Liver (tissue), 3 donors: ENCODE measurements around the gene CCDC78.

Source experiments
- FOXA2 ChIP-seq: IDR thresholded peaks from 2 replicates; pipeline ENCODE4 v1.6.1; 2016; ENCODE audit warnings: antibody characterized with exemption
- JUND ChIP-seq, 2 donors: IDR thresholded peaks; 2 replicates each; pipeline ENCODE4 v1.6.1; 2016; ENCODE audit warnings: antibody characterized with exemption in 2 of 2
- NR2F2 ChIP-seq: IDR thresholded peaks from 2 replicates; pipeline ENCODE4 v1.6.1; 2016; ENCODE audit warnings: antibody characterized with exemption
- RAD21 ChIP-seq, 2 donors: IDR thresholded peaks; 2 replicates each; pipeline ENCODE4 v1.6.1; 2016; ENCODE audit warnings: antibody characterized with exemption in 2 of 2, mild to moderate bottlenecking in 2 of 2
- RXRA ChIP-seq, 2 donors: IDR thresholded peaks; 2 replicates each; pipeline ENCODE4 v1.6.1; 2017 to 2018; ENCODE audit warnings: antibody characterized with exemption in 2 of 2, mild to moderate bottlenecking in 1 of 2
- SP1 ChIP-seq: IDR thresholded peaks from 2 replicates; pipeline ENCODE4 v1.6.1; 2018; ENCODE audit warnings: antibody characterized with exemption, mild to moderate bottlenecking
- TAF1 ChIP-seq: conservative IDR thresholded peaks from 2 replicates; pipeline ENCODE4 v1.6.1; 2016; ENCODE audit warnings: antibody characterized with exemption, mild to moderate bottlenecking
- YY1 ChIP-seq: IDR thresholded peaks from 2 replicates; pipeline ENCODE4 v1.6.1; 2016; ENCODE audit warnings: antibody characterized with exemption, mild to moderate bottlenecking
- TF ChIP-seq, protein P1 (sequence below): fragments of 150-350 bp; IDR thresholded peaks from 2 replicates; pipeline ENCODE4 v1.5.1; 2017; ENCODE audit warnings: improper control_type of control experiment, low read depth, low read length; ENCODE audit not compliant: missing input control
- TF ChIP-seq, protein P2 (sequence below): IDR thresholded peaks from 2 replicates; pipeline ENCODE4 v1.6.1; 2016; ENCODE audit warnings: antibody characterized with exemption
- TF ChIP-seq, protein P3 (sequence below): IDR thresholded peaks from 2 replicates; pipeline ENCODE4 v1.6.1; 2016; ENCODE audit warnings: antibody characterized with exemption
- TF ChIP-seq, protein P4 (sequence below): IDR thresholded peaks from 2 replicates; pipeline ENCODE4 v1.6.1; 2016; ENCODE audit warnings: antibody characterized with exemption, mild to moderate bottlenecking
- donor health status: healthy.
- donor health status: healthy.

GRCh38 chr16:678858-679813 lies 47.1 kb downstream of the CCDC78 start:
- TF ChIP-seq SP1 (no peak), JUND (IDR thresholded peaks at IDR 0.05) (no peak), YY1 (no peak), TAF1 (no peak), RAD21 (IDR thresholded peaks at IDR 0.05) (no peak), NR2F2 (no peak), RXRA (IDR thresholded peaks at IDR 0.05) (no peak), FOXA2 (no peak)
- TF ChIP-seq, protein P1, sequence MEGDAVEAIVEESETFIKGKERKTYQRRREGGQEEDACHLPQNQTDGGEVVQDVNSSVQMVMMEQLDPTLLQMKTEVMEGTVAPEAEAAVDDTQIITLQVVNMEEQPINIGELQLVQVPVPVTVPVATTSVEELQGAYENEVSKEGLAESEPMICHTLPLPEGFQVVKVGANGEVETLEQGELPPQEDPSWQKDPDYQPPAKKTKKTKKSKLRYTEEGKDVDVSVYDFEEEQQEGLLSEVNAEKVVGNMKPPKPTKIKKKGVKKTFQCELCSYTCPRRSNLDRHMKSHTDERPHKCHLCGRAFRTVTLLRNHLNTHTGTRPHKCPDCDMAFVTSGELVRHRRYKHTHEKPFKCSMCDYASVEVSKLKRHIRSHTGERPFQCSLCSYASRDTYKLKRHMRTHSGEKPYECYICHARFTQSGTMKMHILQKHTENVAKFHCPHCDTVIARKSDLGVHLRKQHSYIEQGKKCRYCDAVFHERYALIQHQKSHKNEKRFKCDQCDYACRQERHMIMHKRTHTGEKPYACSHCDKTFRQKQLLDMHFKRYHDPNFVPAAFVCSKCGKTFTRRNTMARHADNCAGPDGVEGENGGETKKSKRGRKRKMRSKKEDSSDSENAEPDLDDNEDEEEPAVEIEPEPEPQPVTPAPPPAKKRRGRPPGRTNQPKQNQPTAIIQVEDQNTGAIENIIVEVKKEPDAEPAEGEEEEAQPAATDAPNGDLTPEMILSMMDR = no peak
- TF ChIP-seq, protein P2, sequence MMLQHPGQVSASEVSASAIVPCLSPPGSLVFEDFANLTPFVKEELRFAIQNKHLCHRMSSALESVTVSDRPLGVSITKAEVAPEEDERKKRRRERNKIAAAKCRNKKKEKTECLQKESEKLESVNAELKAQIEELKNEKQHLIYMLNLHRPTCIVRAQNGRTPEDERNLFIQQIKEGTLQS = no peak
- TF ChIP-seq, protein P3, sequence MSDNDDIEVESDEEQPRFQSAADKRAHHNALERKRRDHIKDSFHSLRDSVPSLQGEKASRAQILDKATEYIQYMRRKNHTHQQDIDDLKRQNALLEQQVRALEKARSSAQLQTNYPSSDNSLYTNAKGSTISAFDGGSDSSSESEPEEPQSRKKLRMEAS = no peak
- TF ChIP-seq, protein P4, sequence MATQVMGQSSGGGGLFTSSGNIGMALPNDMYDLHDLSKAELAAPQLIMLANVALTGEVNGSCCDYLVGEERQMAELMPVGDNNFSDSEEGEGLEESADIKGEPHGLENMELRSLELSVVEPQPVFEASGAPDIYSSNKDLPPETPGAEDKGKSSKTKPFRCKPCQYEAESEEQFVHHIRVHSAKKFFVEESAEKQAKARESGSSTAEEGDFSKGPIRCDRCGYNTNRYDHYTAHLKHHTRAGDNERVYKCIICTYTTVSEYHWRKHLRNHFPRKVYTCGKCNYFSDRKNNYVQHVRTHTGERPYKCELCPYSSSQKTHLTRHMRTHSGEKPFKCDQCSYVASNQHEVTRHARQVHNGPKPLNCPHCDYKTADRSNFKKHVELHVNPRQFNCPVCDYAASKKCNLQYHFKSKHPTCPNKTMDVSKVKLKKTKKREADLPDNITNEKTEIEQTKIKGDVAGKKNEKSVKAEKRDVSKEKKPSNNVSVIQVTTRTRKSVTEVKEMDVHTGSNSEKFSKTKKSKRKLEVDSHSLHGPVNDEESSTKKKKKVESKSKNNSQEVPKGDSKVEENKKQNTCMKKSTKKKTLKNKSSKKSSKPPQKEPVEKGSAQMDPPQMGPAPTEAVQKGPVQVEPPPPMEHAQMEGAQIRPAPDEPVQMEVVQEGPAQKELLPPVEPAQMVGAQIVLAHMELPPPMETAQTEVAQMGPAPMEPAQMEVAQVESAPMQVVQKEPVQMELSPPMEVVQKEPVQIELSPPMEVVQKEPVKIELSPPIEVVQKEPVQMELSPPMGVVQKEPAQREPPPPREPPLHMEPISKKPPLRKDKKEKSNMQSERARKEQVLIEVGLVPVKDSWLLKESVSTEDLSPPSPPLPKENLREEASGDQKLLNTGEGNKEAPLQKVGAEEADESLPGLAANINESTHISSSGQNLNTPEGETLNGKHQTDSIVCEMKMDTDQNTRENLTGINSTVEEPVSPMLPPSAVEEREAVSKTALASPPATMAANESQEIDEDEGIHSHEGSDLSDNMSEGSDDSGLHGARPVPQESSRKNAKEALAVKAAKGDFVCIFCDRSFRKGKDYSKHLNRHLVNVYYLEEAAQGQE = no peak
